IPS-20b (cell line): ENCODE data around the gene INHBC.

ENCODE experiments used
- H3K27ac ChIP-seq: one replicate; pipeline ENCODE4 v1.5.1; 2013; ENCODE audit warnings: low read length
- H3K27me3 ChIP-seq: 2 replicates; pipeline ENCODE4 v1.6.1; 2013; ENCODE audit warnings: mild to moderate bottlenecking, low read length, inconsistent platforms; ENCODE audit not compliant: insufficient read depth
- H3K36me3 ChIP-seq: 2 replicates; pipeline ENCODE4 v1.6.1; 2013; ENCODE audit warnings: low read depth, mild to moderate bottlenecking, inconsistent platforms, low read length, moderate library complexity; ENCODE audit not compliant: insufficient read depth
- H3K4me1 ChIP-seq: 2 replicates; pipeline ENCODE4 v1.6.1; 2013; ENCODE audit warnings: mild to moderate bottlenecking, control low read depth, inconsistent platforms, low read length, moderate library complexity; ENCODE audit not compliant: insufficient read depth
- H3K4me3 ChIP-seq: 2 replicates; pipeline ENCODE4 v1.5.1; 2013; ENCODE audit warnings: mild to moderate bottlenecking, low read length, inconsistent platforms
- H3K9ac ChIP-seq: 2 replicates; pipeline ENCODE4 v1.6.1; 2013; ENCODE audit warnings: low read depth, mild to moderate bottlenecking, inconsistent platforms, low read length, moderate library complexity
- H3K9me3 ChIP-seq: 2 replicates; pipeline ENCODE4 v1.6.1; 2013; ENCODE audit warnings: mild to moderate bottlenecking, low read depth, low read length, inconsistent platforms; ENCODE audit not compliant: insufficient read depth

The INHBC gene

GRCh38 chr12:57479376-57480115, 45.0 kb downstream of the INHBC start, which contains the start of gene ARHGAP9:
TSS of gene ARHGAP9 (minus strand) at chr12:57479866. CDS start at chr12:57479406, 460 bp downstream.
- Histone ChIP-seq H3K27me3 (peaks cover 54% of the 10 kb centered on the region), H3K9ac (no peak within 1 kb of the TSS), H3K9me3 (no peaks in the 10 kb centered on the region), H3K4me1 (peaks cover 9% of the 10 kb centered on the region; the same call in 1 of the 2 replicates), H3K27ac (no peak within 1 kb of the TSS), H3K4me3 (no peak within 1 kb of the TSS), H3K36me3 (no peaks in the 10 kb centered on the region)

GRCh38 chr12:57481671-57482070, 47.1 kb downstream of the INHBC start:
- Histone ChIP-seq H3K9me3 (no peaks in the 10 kb centered on the region), H3K27ac (no peak overlapping the region), H3K9ac (no peak overlapping the region), H3K4me3 (no peak overlapping the region), H3K4me1 (peaks cover 9% of the 10 kb centered on the region; the same call in 1 of the 2 replicates), H3K27me3 (peaks cover 33% of the 10 kb centered on the region), H3K36me3 (no peaks in the 10 kb centered on the region)

GRCh38 chr12:57483466-57483865, 48.9 kb downstream of the INHBC start:
- H3K4me3 ChIP-seq: no peak overlapping the region
- peaks cover 9% of the 10 kb centered on the region; the same call in 1 of the 2 replicates for H3K4me1 ChIP-seq
- H3K27me3 ChIP-seq: peaks cover 15% of the 10 kb centered on the region
- H3K9ac ChIP-seq: no peak overlapping the region
- no peaks in the 10 kb centered on the region for H3K9me3 ChIP-seq
- H3K27ac ChIP-seq: no peak overlapping the region
- H3K36me3 ChIP-seq: no peaks in the 10 kb centered on the region

GRCh38 chr12:57485695-57486094, 51.1 kb downstream of the INHBC start:
- Histone ChIP-seq H3K9ac (no peak overlapping the region), H3K27me3 (no peaks in the 10 kb centered on the region), H3K27ac (no peak overlapping the region), H3K9me3 (no peaks in the 10 kb centered on the region), H3K4me3 (no peak overlapping the region), H3K4me1 (peaks cover 12% of the 10 kb centered on the region; the same call in 1 of the 2 replicates), H3K36me3 (peaks cover 20% of the 10 kb centered on the region)

GRCh38 chr12:57487055-57487596, 52.5 kb downstream of the INHBC start:
- Histone ChIP-seq H3K4me3 (no peak overlapping the region; the same call in 1 of the 2 replicates), H3K36me3 (peaks cover 32% of the 10 kb centered on the region), H3K4me1 (peaks cover 8% of the 10 kb centered on the region; the same call in 1 of the 2 replicates), H3K27me3 (no peaks in the 10 kb centered on the region), H3K27ac (no peak overlapping the region), H3K9ac (no peak overlapping the region), H3K9me3 (no peaks in the 10 kb centered on the region)

GRCh38 chr12:57487597-57488401, 53.2 kb downstream of the INHBC start, which contains the start of gene MARS1:
TSS of gene MARS1 (plus strand) at chr12:57488068. CDS start at chr12:57488091, 23 bp downstream.
- Histone ChIP-seq H3K27me3 (no peaks in the 10 kb centered on the region), H3K9me3 (peaks cover under 1% of the 10 kb centered on the region; the same call in 1 of the 2 replicates), H3K9ac (peak within 1 kb of the TSS; percentile 97), H3K4me3 (peak within 1 kb of the TSS; percentile 95), H3K4me1 (peaks cover 8% of the 10 kb centered on the region; the same call in 1 of the 2 replicates), H3K27ac (peak within 1 kb of the TSS; percentile 74), H3K36me3 (peaks cover 39% of the 10 kb centered on the region)

- Histone ChIP-seq H3K9me3 (peaks cover 3% of the 10 kb centered on the region; the same call in 1 of the 2 replicates), H3K36me3 (peaks cover 42% of the 10 kb centered on the region), H3K27ac (peak overlapping the region; percentile 74), H3K9ac (peak overlapping the region; percentile 97), H3K27me3 (no peaks in the 10 kb centered on the region), H3K4me1 (peaks cover 4% of the 10 kb centered on the region; the same call in 1 of the 2 replicates), H3K4me3 (peak overlapping the region; percentile 95)
Observed at GRCh38 chr12:57488402-57489156, 54.0 kb downstream of the INHBC start.

- peak overlapping the region; percentile 74 for H3K27ac ChIP-seq
- peak overlapping the region; percentile 95 for H3K4me3 ChIP-seq
- 0 out of 2 replicates have a peak, but pooled peaks cover 3% of the 10 kb centered on the region for H3K4me1 ChIP-seq
- peaks cover 3% of the 10 kb centered on the region; the same call in 1 of the 2 replicates for H3K9me3 ChIP-seq
- peaks cover 45% of the 10 kb centered on the region for H3K36me3 ChIP-seq
- H3K27me3 ChIP-seq: no peaks in the 10 kb centered on the region
- H3K9ac ChIP-seq: peak overlapping the region; percentile 97
Observed at GRCh38 chr12:57489157-57489641, 54.6 kb downstream of the INHBC start.

- Histone ChIP-seq H3K36me3 (peaks cover 46% of the 10 kb centered on the region), H3K4me3 (no peak overlapping the region), H3K9me3 (peaks cover 3% of the 10 kb centered on the region; the same call in 1 of the 2 replicates), H3K27ac (no peak overlapping the region), H3K4me1 (0 out of 2 replicates have a peak, but pooled peaks cover 3% of the 10 kb centered on the region), H3K9ac (no peak overlapping the region), H3K27me3 (no peaks in the 10 kb centered on the region)
Observed at GRCh38 chr12:57490126-57490525, 55.5 kb downstream of the INHBC start.

GRCh38 chr12:57491393-57492280, 57.1 kb downstream of the INHBC start:
- H3K27ac ChIP-seq: no peak overlapping the region
- H3K9me3 ChIP-seq: peaks cover 3% of the 10 kb centered on the region; the same call in 1 of the 2 replicates
- 0 out of 2 replicates have a peak, but pooled peaks cover 3% of the 10 kb centered on the region for H3K4me1 ChIP-seq
- no peak overlapping the region for H3K4me3 ChIP-seq
- H3K36me3 ChIP-seq: peaks cover 56% of the 10 kb centered on the region
- no peak overlapping the region for H3K9ac ChIP-seq
- no peaks in the 10 kb centered on the region for H3K27me3 ChIP-seq
